Loucy (cell line): Measurements from ENCODE around the gene ORAI3.

Experiments
- H2AFZ ChIP-seq: fragments of 200-600 bp; sonication (generic); 2 replicates; pipeline ENCODE4 v1.6.0; 2016; ENCODE audit warnings: antibody characterized with exemption, mild to moderate bottlenecking, low read length, moderate library complexity
- H3F3A ChIP-seq: fragments of 200-600 bp; 2 replicates; pipeline ENCODE4 v1.6.0; 2016; ENCODE audit warnings: antibody characterized with exemption, low read depth, mild to moderate bottlenecking
- H3K27me3 ChIP-seq: fragments of 200-600 bp; sonication (generic); 2 replicates; pipeline ENCODE4 v1.6.1; 2014; ENCODE audit warnings: low read length, mild to moderate bottlenecking; ENCODE audit not compliant: insufficient read depth, poor library complexity, severe bottlenecking
- H3K36me3 ChIP-seq: fragments of 200-600 bp; sonication (generic); 2 replicates; pipeline ENCODE4 v1.6.1; 2016; ENCODE audit warnings: low read length; ENCODE audit not compliant: insufficient read depth
- H3K4me1 ChIP-seq: fragments of 200-600 bp; sonication (generic); 2 replicates; pipeline ENCODE4 v1.5.1; 2014; ENCODE audit warnings: low read length, mild to moderate bottlenecking; ENCODE audit not compliant: insufficient read depth, poor library complexity, severe bottlenecking
- H3K4me2 ChIP-seq: fragments of 200-600 bp; sonication (generic); 2 replicates; pipeline ENCODE4 v1.6.0; 2014; ENCODE audit warnings: antibody characterized with exemption, low read length, low read depth, mild to moderate bottlenecking; ENCODE audit not compliant: poor library complexity, severe bottlenecking
- H3K4me3 ChIP-seq: fragments of 200-600 bp; sonication (generic); 2 replicates; pipeline ENCODE4 v1.5.1; 2014; ENCODE audit warnings: low read length, mild to moderate bottlenecking, mixed read lengths; ENCODE audit not compliant: poor library complexity, severe bottlenecking
- H3K79me2 ChIP-seq: fragments of 200-600 bp; sonication (generic); 2 replicates; pipeline ENCODE4 v1.6.1; 2014; ENCODE audit warnings: low read length; ENCODE audit not compliant: insufficient read depth
- H3K9ac ChIP-seq: fragments of 200-600 bp; sonication (generic); 2 replicates; pipeline ENCODE4 v1.6.0; 2014; ENCODE audit warnings: mild to moderate bottlenecking, low read depth, low read length, moderate library complexity; ENCODE audit not compliant: poor library complexity, severe bottlenecking
- H3K9me2 ChIP-seq: fragments of 200-600 bp; sonication (generic); replicated peaks from 2 replicates; pipeline ENCODE4 v1.6.1; 2016; ENCODE audit warnings: low read depth, low read length, mixed read lengths
- H3K9me3 ChIP-seq: fragments of 200-600 bp; sonication (generic); 2 replicates; pipeline ENCODE4 v1.6.1; 2014; ENCODE audit warnings: mild to moderate bottlenecking, antibody characterized with exemption, low read length, low read depth; ENCODE audit not compliant: insufficient read depth
- H4K20me1 ChIP-seq: fragments of 200-600 bp; sonication (generic); 2 replicates; pipeline ENCODE4 v1.6.0; 2014; ENCODE audit warnings: antibody characterized with exemption, low read length, mild to moderate bottlenecking; ENCODE audit not compliant: insufficient read depth, poor library complexity, severe bottlenecking
- CTCF ChIP-seq: fragments of 200-600 bp; sonication (generic); conservative IDR thresholded peaks from 2 replicates; pipeline ENCODE4 v1.5.1; 2014; ENCODE audit warnings: mild to moderate bottlenecking, antibody characterized with exemption, low read length
- EZH2phosphoT487 ChIP-seq: fragments of 200-600 bp; IDR thresholded peaks from 2 replicates; pipeline ENCODE4 v1.6.1; 2018; ENCODE audit warnings: antibody characterized with exemption, mild to moderate bottlenecking, moderate library complexity, borderline replicate concordance

The ORAI3 gene

DNA sequence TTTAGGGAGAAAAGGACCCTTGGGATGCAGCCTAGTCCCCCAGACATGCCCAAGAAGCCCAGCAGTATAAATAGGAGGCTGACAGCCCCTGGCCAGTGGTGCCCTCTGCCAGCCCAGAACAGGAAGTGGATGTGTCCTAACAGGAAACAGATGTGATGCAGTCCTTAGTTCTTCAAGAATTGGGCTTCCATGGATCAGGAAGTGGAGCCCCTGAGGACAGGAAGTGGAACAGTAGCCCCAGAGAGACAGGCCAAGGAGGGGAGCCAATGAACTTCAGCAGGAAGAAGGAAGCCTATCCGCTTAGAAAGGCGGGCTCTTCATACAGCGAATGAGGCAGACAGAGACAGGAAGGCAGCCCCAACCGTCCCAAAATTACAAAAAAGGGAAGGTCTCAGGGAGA, 45.3 kb upstream of the ORAI3 start:
- H3K9ac ChIP-seq = peak overlapping the region; percentile 89
- H3K9me3 ChIP-seq = no peaks in the 10 kb centered on the region
- peak overlapping the region; percentile 74 for H2AFZ ChIP-seq
- peak overlapping the region; percentile 84 for H3K4me2 ChIP-seq
- H3K27me3 ChIP-seq = peaks cover 28% of the 10 kb centered on the region
- TF ChIP-seq CTCF = no peak
- no peak for TF ChIP-seq EZH2phosphoT487
- peaks cover 30% of the 10 kb centered on the region for H3K4me1 ChIP-seq
- peaks cover 20% of the 10 kb centered on the region for H3F3A ChIP-seq
- no peaks in the 10 kb centered on the region for H4K20me1 ChIP-seq
- peak overlapping the region; percentile 63 for H3K4me3 ChIP-seq
- H3K79me2 ChIP-seq = no peaks in the 10 kb centered on the region
- H3K36me3 ChIP-seq = no peaks in the 10 kb centered on the region
- no peaks in the 10 kb centered on the region for H3K9me2 ChIP-seq

GRCh38 chr16:30904114-30904780, 44.6 kb upstream of the ORAI3 start:
- no peaks in the 10 kb centered on the region for H3K9me3 ChIP-seq
- peak overlapping the region; percentile 89 for H3K9ac ChIP-seq
- peak overlapping the region; percentile 63 for H3K4me3 ChIP-seq
- peaks cover 34% of the 10 kb centered on the region for H3K27me3 ChIP-seq
- H4K20me1 ChIP-seq = no peaks in the 10 kb centered on the region
- H3K4me2 ChIP-seq = peak overlapping the region; percentile 84
- H2AFZ ChIP-seq = peak overlapping the region; percentile 74
- peaks cover 30% of the 10 kb centered on the region for H3K4me1 ChIP-seq
- peaks cover 20% of the 10 kb centered on the region for H3F3A ChIP-seq
- H3K36me3 ChIP-seq = no peaks in the 10 kb centered on the region
- TF ChIP-seq CTCF (no peak), EZH2phosphoT487 (no peak)
- H3K79me2 ChIP-seq = no peaks in the 10 kb centered on the region
- no peaks in the 10 kb centered on the region for H3K9me2 ChIP-seq

- Histone ChIP-seq H2AFZ (no peak overlapping the region), H3K27me3 (peaks cover 55% of the 10 kb centered on the region), H3K9me3 (no peaks in the 10 kb centered on the region), H3K4me1 (peaks cover 23% of the 10 kb centered on the region), H3K4me2 (no peak overlapping the region), H3K9me2 (no peaks in the 10 kb centered on the region), H3F3A (peaks cover 20% of the 10 kb centered on the region), H3K79me2 (no peaks in the 10 kb centered on the region), H4K20me1 (no peaks in the 10 kb centered on the region), H3K4me3 (no peak overlapping the region), H3K9ac (no peak overlapping the region), H3K36me3 (no peaks in the 10 kb centered on the region)
- TF ChIP-seq CTCF = no peak
- no peak for TF ChIP-seq EZH2phosphoT487
These were observed 41.8 kb upstream of the ORAI3 start for GRCh38 chr16:30907064-30907463.
